GM12878 (cell line): ENCODE data around the gene PCDHGA8. TPM values are rescaled to one million over a fixed set of nuclear protein-coding genes. Genes with fewer than 3 reads are reported as not detected.
"Not testable (repeated sequence)": the region's sequence is repeated elsewhere in the genome, so short reads cannot be mapped to it uniquely, and the experiment has no call there.

ENCODE experiments used
- ATAC-seq: fragments of 200-7000 bp; cut with Tn5 transposase; 3 replicates; pipeline ENCODE4 v1.9.1; 2020; ENCODE audit warnings: mild to moderate bottlenecking, moderate library complexity
- BruUV-seq: library from RNA; stranded (reverse); fragments of 400-500 nt; replicated peaks from 2 replicates; lab custom pipeline; 2021; lab: Mats Ljungman, UMichigan
- CTCF ChIA-PET: fragments of 300-600 bp; sonication (Branson Sonifier 250); formaldehyde crosslinking; extraction: SDS; loops from one replicate; lab custom pipeline; 2021; ENCODE audit warnings: inconsistent platforms; lab: Yijun Ruan, JAX
- POLR2A ChIA-PET: fragments of 350-600 bp; formaldehyde crosslinking; extraction: SDS; loops from one replicate; lab custom pipeline; 2021; ENCODE audit warnings: inconsistent platforms; lab: Charles Lee
- RAD21 ChIA-PET: fragments of 300-600 bp; sonication (Branson Sonifier 250); formaldehyde crosslinking; loops from one replicate; lab custom pipeline; 2023; ENCODE audit warnings: antibody characterized with exemption; ENCODE audit not compliant: unreplicated experiment; lab: Charles Lee
- SMC1A ChIA-PET: fragments of 300-600 bp; sonication (Branson Sonifier 250); formaldehyde crosslinking; loops from one replicate; lab custom pipeline; 2023; ENCODE audit not compliant: unreplicated experiment, uncharacterized antibody; lab: Charles Lee
- DNase-seq: peaks from one replicate; pipeline ENCODE4 v3.0.0-alpha.2; 2011; ENCODE audit warnings: low read depth, low spot score
- FAIRE-seq: peaks from 3 replicates; lab custom pipeline; 2011; peaks lifted over from hg19 to GRCh38; lab: Jason Lieb, UNC
- H2AFZ ChIP-seq: 2 replicates; pipeline ENCODE4 v1.6.0; 2011; ENCODE audit warnings: low read depth, low read length, control low read depth; ENCODE audit not compliant: control insufficient read depth
- H3K27ac ChIP-seq: 2 replicates; pipeline ENCODE4 v1.5.1; 2011; ENCODE audit warnings: control low read depth; ENCODE audit not compliant: control insufficient read depth, insufficient read depth
- H3K27me3 ChIP-seq, 2 experiments: replicated peaks in 1 of 2; 2 replicates each; pipeline versions ENCODE4 v1.6.0 to v1.6.1; 2011; ENCODE audit warnings: low read length in 1 of 2; ENCODE audit not compliant: control insufficient read depth in 2 of 2, insufficient read depth in 2 of 2
- H3K36me3 ChIP-seq, 2 experiments: 2 replicates each; pipeline ENCODE4 v1.5.1; 2011; ENCODE audit warnings: low read length in 1 of 2; ENCODE audit not compliant: control insufficient read depth in 2 of 2, insufficient read depth in 2 of 2
- H3K4me1 ChIP-seq: 2 replicates; pipeline ENCODE4 v1.6.1; 2011; ENCODE audit warnings: mild to moderate bottlenecking, low read length, moderate library complexity, mixed read lengths; ENCODE audit not compliant: control insufficient read depth, insufficient read depth
- H3K4me2 ChIP-seq: 2 replicates; pipeline ENCODE4 v1.6.0; 2011; ENCODE audit warnings: control low read depth; ENCODE audit not compliant: control insufficient read depth, insufficient read depth
- H3K4me3 ChIP-seq: fragments of 200-600 bp; sonication (generic); 2 replicates; pipeline ENCODE4 v1.5.1; 2016
- H3K79me2 ChIP-seq: 2 replicates; pipeline ENCODE4 v1.6.0; 2011; ENCODE audit warnings: low read length; ENCODE audit not compliant: control insufficient read depth, insufficient read depth
- H3K9ac ChIP-seq: 2 replicates; pipeline ENCODE4 v1.8.0; 2011; ENCODE audit warnings: low read length, control low read depth, mixed read lengths; ENCODE audit not compliant: control insufficient read depth, insufficient read depth
- H3K9me3 ChIP-seq: replicated peaks from 3 replicates; pipeline ENCODE4 v1.5.1; 2011; ENCODE audit warnings: mild to moderate bottlenecking, low read length; ENCODE audit not compliant: control insufficient read depth, insufficient read depth
- H4K20me1 ChIP-seq: 2 replicates; pipeline ENCODE4 v1.6.0; 2011; ENCODE audit not compliant: control insufficient read depth, insufficient read depth
- CBX5 ChIP-seq: sonication (generic); IDR thresholded peaks from 2 replicates; pipeline ENCODE4 v1.6.1; 2016; ENCODE audit warnings: low read depth, moderate library complexity, mild to moderate bottlenecking, inconsistent platforms
- CREB1 ChIP-seq: IDR thresholded peaks from 2 replicates; pipeline ENCODE4 v1.6.1; 2012; ENCODE audit warnings: low read depth, mild to moderate bottlenecking, inconsistent platforms
- CREM ChIP-seq: IDR thresholded peaks from 2 replicates; pipeline ENCODE4 v1.6.1; 2014; ENCODE audit warnings: antibody characterized with exemption, low read depth
- CTCF ChIP-seq, 3 experiments: IDR thresholded peaks in 2 of 3; conservative IDR thresholded peaks in 1 of 3; 2 replicates each; pipeline ENCODE4 v1.5.1; 2011; ENCODE audit warnings: low read depth in 3 of 3, low read length in 3 of 3, mild to moderate bottlenecking in 3 of 3, control low read depth in 2 of 3, moderate library complexity in 2 of 3, inconsistent platforms in 1 of 3, mixed read lengths in 1 of 3; ENCODE audit not compliant: control insufficient read depth in 2 of 3, insufficient read depth in 1 of 3; ENCODE audit errors: extremely low read depth in 1 of 3
- RAD21 ChIP-seq: IDR thresholded peaks from 2 replicates; pipeline ENCODE4 v1.6.1; 2011; ENCODE audit warnings: mild to moderate bottlenecking, low read depth, low read length, moderate library complexity; ENCODE audit not compliant: insufficient read depth
- WGBS: methylation state at CpG from one replicate; pipeline ENCODE4 v1.1.6; 2016; ENCODE audit warnings: low lambda C conversion rate; ENCODE audit not compliant: insufficient replicate concordance, insufficient coverage; ENCODE audit errors: missing lambda C conversion rate; 5-methylcytosine and 5-hydroxymethylcytosine counted together
- in situ Hi-C: fragments of 300-500 bp; cut with MboI; formaldehyde crosslinking; loops from 9 replicates; pipeline ENCODE4 v1.14.3; 2018; ENCODE audit warnings: mixed read lengths
- intact Hi-C: fragments of 100-400 bp; cut with micrococcal nuclease; formaldehyde crosslinking; loops from one replicate; pipeline ENCODE4 v1.14.2; 2022; ENCODE audit not compliant: unreplicated experiment
- polyA plus RNA-seq, 11 experiments: library from polyadenylated mRNA; depleted of rRNA in 4 of 11; unstranded in 6 of 11; stranded (reverse) in 5 of 11; fragments of >200 nt; fragmentation: Nextera tagmentation in 4 of 11; fragmentation: Illumina TruSeq in 1 of 11; extraction: Ambion mirVana in 4 of 11; extraction: Trizol in 1 of 11; gene quantifications; 1 replicate in 1 of 11; 2 replicates in 10 of 11; pipeline versions ENCODE4 v1.2.1 to v1.2.3, GENCODE V29; 2011 to 2016; ENCODE audit warnings: inconsistent platforms in 2 of 11, missing spikeins in 2 of 11, low read depth in 1 of 11
- total RNA-seq, 4 experiments: library from RNA; depleted of rRNA in 3 of 4; stranded (reverse); fragments of >200 nt in 3 of 4; fragmentation: Illumina TruSeq in 1 of 4; extraction: Trizol in 1 of 4; gene quantifications; 2 replicates each; pipeline versions ENCODE4 v1.2.1 to v1.2.3, GENCODE V29; 2013 to 2021

PCDHGA8 gene
- total and polyA plus RNA-seq, 10 of the 15 experiments (the other 5 are each of a cell fraction or from before 2014, with no cell fraction given), result 0.01 to 0.04 TPM; not detected in 8

- TF ChIP-seq CTCF (IDR thresholded peaks at IDR 0.05 in 2 of 3, conservative IDR thresholded peaks at IDR 0.05 in 1 of 3; ENCODE audit: control insufficient read depth in 2 of 3, extremely low read depth in 1 of 3, insufficient read depth in 1 of 3, low read depth in 3 of 3, low read length in 3 of 3) (peak; percentile 56 to 57 (median 56); a peak in 5 of 6 replicates), CREM (peak; percentile 41; the same call in 1 of the 2 replicates), CBX5 (0 out of 2 replicates have a peak, but pooled peaks have one; percentile 64), CREB1 (0 out of 2 replicates have a peak, but pooled peaks have one; percentile 35), RAD21 (peak; percentile 54)
- H3K79me2 ChIP-seq, H3K9ac ChIP-seq, H2AFZ ChIP-seq, H3K27me3 ChIP-seq, H3K36me3 ChIP-seq, in situ Hi-C loops, H3K27ac ChIP-seq, POLR2A ChIA-PET, H4K20me1 ChIP-seq, FAIRE-seq, DNase-seq, intact Hi-C loops, H3K4me3 ChIP-seq, H3K4me1 ChIP-seq, BruUV-seq: not testable (repeated sequence)
- whole genome bisulfite sequencing, result 81% methylated on average over 43 of the region's 51 CpGs
- ChIA-PET RAD21 (interaction anchor here (1.0 kb wide), 1 partner anchor 156 kb away, joined by 4 read pairs; no protein-coding TSS in a partner anchor), CTCF (interaction anchor here (1.1 to 3.7 kb wide), 6 partner anchors 11 to 156 kb away, joined by 3 to 20 read pairs (median 8); partner anchors contain the start of genes PCDHGA12, PCDHGB3 and PCDHGC3), SMC1A (interaction anchor here (1.6 kb wide), 1 partner anchor 150 kb away, joined by 4 read pairs; no protein-coding TSS in a partner anchor)
- H3K4me2 ChIP-seq, result 0 out of 2 replicates have a peak within 1 kb of the TSS, but pooled peaks have one; percentile 9
- H3K9me3 ChIP-seq, result peaks cover 13% of the 10 kb centered on the region; the same call in 2 of the 3 replicates
- ATAC-seq, result peak; percentile 69
These were observed 15.5 kb downstream of the PCDHGA8 start, which contains the start of gene PCDHGB6 for GRCh38 chr5:141407790-141408505. TSS of gene PCDHGB6 (plus strand) at chr5:141408021. CDS start at chr5:141408203, 182 bp downstream.
